ENCODE results near the gene UBQLN2.

- no peak for TF ChIP-seq POLR2A (IDR thresholded peaks at IDR 0.05)
- TF ChIP-seq CTCF (IDR thresholded peaks at IDR 0.05): no peak
Observed at GRCh38 chrX:56564921-56565840, 1.8 kb downstream of the UBQLN2 start.
